HepG2 (cell line): Measurements from ENCODE around the gene SCN7A. TPM values are rescaled to one million over a fixed set of nuclear protein-coding genes. Genes with fewer than 3 reads are reported as not detected.

ENCODE experiments used
- AKAP8 ChIP-seq: sonication (generic); formaldehyde crosslinking; IDR thresholded peaks from 2 replicates; pipeline ENCODE4 v1.5.1; 2020; ENCODE audit warnings: mild to moderate bottlenecking, missing genetic modification reagents
- CAMTA2 ChIP-seq: sonication (generic); formaldehyde crosslinking; IDR thresholded peaks from 2 replicates; pipeline ENCODE4 v1.4.0; 2020; ENCODE audit warnings: mild to moderate bottlenecking, missing genetic modification reagents, borderline replicate concordance
- FOXA1 ChIP-seq, 2 experiments: fragments of 450-650 bp in 1 of 2; sonication (generic) in 1 of 2; formaldehyde crosslinking in 1 of 2; IDR thresholded peaks; 2 replicates each; pipeline versions ENCODE4 v1.4.0 to v1.6.1; 2016 to 2020; ENCODE audit warnings: missing genetic modification reagents in 1 of 2
- FOXK1 ChIP-seq: sonication (generic); formaldehyde crosslinking; IDR thresholded peaks from 2 replicates; pipeline ENCODE4 v1.4.0; 2020; ENCODE audit warnings: low read depth, missing genetic modification reagents, borderline replicate concordance
- HMG20B ChIP-seq: conservative IDR thresholded peaks from 2 replicates; pipeline ENCODE4 v1.6.1; 2016; ENCODE audit warnings: missing genetic modification reagents, missing compliant biosample characterization
- KLF6 ChIP-seq: IDR thresholded peaks from 2 replicates; pipeline ENCODE4 v1.8.0; 2016; ENCODE audit warnings: missing biosample characterization, missing genetic modification reagents
- MEIS2 ChIP-seq: sonication (generic); formaldehyde crosslinking; IDR thresholded peaks from 2 replicates; pipeline ENCODE4 v1.9.0; 2021; ENCODE audit warnings: mild to moderate bottlenecking, missing genetic modification reagents
- NR2F2 ChIP-seq: IDR thresholded peaks from 2 replicates; pipeline ENCODE4 v1.6.1; 2012; ENCODE audit warnings: low read depth, inconsistent platforms, borderline replicate concordance
- PTBP1 ChIP-seq: fragments of 200-400 bp; formaldehyde crosslinking; IDR thresholded peaks from 2 replicates; pipeline ENCODE4 v1.6.1; 2018; ENCODE audit warnings: low read length, low read depth; ENCODE audit not compliant: poor library complexity, severe bottlenecking
- REL ChIP-seq: sonication (generic); formaldehyde crosslinking; conservative IDR thresholded peaks from 2 replicates; pipeline ENCODE4 v1.8.0; 2022; ENCODE audit warnings: mild to moderate bottlenecking, missing genetic modification reagents, moderate library complexity
- RORA ChIP-seq: sonication (generic); formaldehyde crosslinking; IDR thresholded peaks from 2 replicates; pipeline ENCODE4 v1.5.0; 2020; ENCODE audit warnings: mild to moderate bottlenecking, missing genetic modification reagents, moderate library complexity
- SIN3A ChIP-seq: IDR thresholded peaks from 2 replicates; pipeline ENCODE4 v1.6.1; 2011; ENCODE audit warnings: low read depth, mild to moderate bottlenecking, control low read depth, low read length, borderline replicate concordance
- ZNF546 ChIP-seq: sonication (generic); formaldehyde crosslinking; conservative IDR thresholded peaks from 2 replicates; pipeline ENCODE4 v1.8.1; 2023; ENCODE audit warnings: mild to moderate bottlenecking, missing genetic modification reagents
- ZNF589 ChIP-seq: sonication (generic); formaldehyde crosslinking; conservative IDR thresholded peaks from 2 replicates; pipeline ENCODE4 v1.8.0; 2022; ENCODE audit warnings: mild to moderate bottlenecking, moderate library complexity, missing genetic modification reagents
- ZSCAN30 ChIP-seq: sonication (generic); formaldehyde crosslinking; IDR thresholded peaks from 2 replicates; pipeline ENCODE4 v1.5.0; 2020; ENCODE audit warnings: mild to moderate bottlenecking, missing genetic modification reagents
- polyA plus RNA-seq, 8 experiments: library from polyadenylated mRNA; depleted of rRNA in 3 of 8; stranded (reverse) in 7 of 8; unstranded in 1 of 8; fragments of >200 nt; fragmentation: Illumina TruSeq in 4 of 8; extraction: Trizol in 4 of 8; gene quantifications; 2 replicates each; pipeline versions ENCODE4 v1.2.1 to v1.2.3, GENCODE V29; 2011 to 2016; ENCODE audit warnings: low read depth in 4 of 8, missing spikeins in 1 of 8, mixed read lengths in 1 of 8; ENCODE audit not compliant: insufficient read depth in 1 of 8
- total RNA-seq, 5 experiments: library from RNA; depleted of rRNA; stranded (reverse); fragments of >200 nt; fragmentation: Illumina TruSeq; extraction: Trizol; gene quantifications; 2 replicates each; pipeline ENCODE4 v1.2.3, GENCODE V29; 2016; ENCODE audit warnings: low read depth in 1 of 5
- TF ChIP-seq, protein P1 (sequence below): sonication (generic); formaldehyde crosslinking; IDR thresholded peaks from 2 replicates; pipeline ENCODE4 v1.8.0; 2022; ENCODE audit warnings: mild to moderate bottlenecking, missing genetic modification reagents, moderate library complexity
- TF ChIP-seq, protein P2 (sequence below): sonication (generic); formaldehyde crosslinking; IDR thresholded peaks from 2 replicates; pipeline ENCODE4 v1.8.0; 2022; ENCODE audit warnings: low read depth, missing genetic modification reagents
- TF ChIP-seq, protein P3 (sequence below): sonication (generic); formaldehyde crosslinking; IDR thresholded peaks from 2 replicates; pipeline ENCODE4 v1.4.0; 2020; ENCODE audit warnings: missing genetic modification reagents
- TF ChIP-seq, protein P4 (sequence below): sonication (generic); formaldehyde crosslinking; IDR thresholded peaks from 2 replicates; pipeline ENCODE4 v1.9.0; 2021; ENCODE audit warnings: missing genetic modification reagents, mild to moderate bottlenecking, borderline replicate concordance
- TF ChIP-seq, protein P5 (sequence below): sonication (generic); formaldehyde crosslinking; IDR thresholded peaks from 2 replicates; pipeline ENCODE4 v1.8.1; 2023; ENCODE audit warnings: mild to moderate bottlenecking, moderate library complexity, missing genetic modification reagents
- TF ChIP-seq, protein P6 (sequence below): IDR thresholded peaks from 2 replicates; pipeline ENCODE4 v1.6.1; 2012; ENCODE audit warnings: low read length, improper control_type of control experiment

Gene SCN7A
- total and polyA plus RNA-seq, 2 of the 13 experiments (the other 11 are each of a cell fraction or from before 2014, with no cell fraction given) = 0.01 TPM; not detected in 1

DNA sequence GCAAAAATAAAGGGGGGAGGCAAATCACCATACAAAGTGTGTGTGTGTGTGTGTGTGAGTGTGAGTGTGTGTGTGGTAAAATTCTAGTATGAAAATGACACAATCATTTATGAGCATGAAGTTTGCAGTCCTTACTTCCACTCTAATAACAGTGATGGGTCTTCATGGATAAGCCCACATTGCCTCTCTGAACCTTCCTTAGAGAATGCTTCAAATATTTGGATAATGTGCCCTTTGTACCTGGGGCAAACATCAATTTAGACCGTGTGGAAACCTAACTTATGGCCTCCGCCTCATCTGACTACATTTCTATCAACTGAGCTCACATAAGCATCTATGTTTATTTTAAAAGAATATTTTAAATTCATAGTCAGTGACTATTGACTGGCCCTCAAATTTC is 122.0 kb downstream of the SCN7A start (continued):
- TF ChIP-seq, protein P1, sequence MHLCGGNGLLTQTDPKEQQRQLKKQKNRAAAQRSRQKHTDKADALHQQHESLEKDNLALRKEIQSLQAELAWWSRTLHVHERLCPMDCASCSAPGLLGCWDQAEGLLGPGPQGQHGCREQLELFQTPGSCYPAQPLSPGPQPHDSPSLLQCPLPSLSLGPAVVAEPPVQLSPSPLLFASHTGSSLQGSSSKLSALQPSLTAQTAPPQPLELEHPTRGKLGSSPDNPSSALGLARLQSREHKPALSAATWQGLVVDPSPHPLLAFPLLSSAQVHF (CRISPR knock-in tag) = no peak
- TF ChIP-seq PTBP1 (no peak), FOXK1 (CRISPR knock-in tag) (peak; percentile 36; the same call in 1 of the 2 replicates), HMG20B (CRISPR knock-in tag) (0 out of 2 replicates have a peak, but pooled peaks have one; percentile 47), AKAP8 (CRISPR knock-in tag) (no peak), KLF6 (CRISPR knock-in tag) (no peak), REL (no peak), FOXA1 (IDR thresholded peaks at IDR 0.05) (no peak), FOXA1 (CRISPR knock-in tag; IDR thresholded peaks at IDR 0.05) (peak; percentile 73), MEIS2 (CRISPR knock-in tag) (no peak), CAMTA2 (CRISPR knock-in tag) (no peak), NR2F2 (peak; percentile 84), RORA (CRISPR knock-in tag) (no peak), ZSCAN30 (CRISPR knock-in tag) (no peak), SIN3A (no peak), ZNF546 (CRISPR knock-in tag) (no peak), ZNF589 (CRISPR knock-in tag) (no peak)
- TF ChIP-seq, protein P2, sequence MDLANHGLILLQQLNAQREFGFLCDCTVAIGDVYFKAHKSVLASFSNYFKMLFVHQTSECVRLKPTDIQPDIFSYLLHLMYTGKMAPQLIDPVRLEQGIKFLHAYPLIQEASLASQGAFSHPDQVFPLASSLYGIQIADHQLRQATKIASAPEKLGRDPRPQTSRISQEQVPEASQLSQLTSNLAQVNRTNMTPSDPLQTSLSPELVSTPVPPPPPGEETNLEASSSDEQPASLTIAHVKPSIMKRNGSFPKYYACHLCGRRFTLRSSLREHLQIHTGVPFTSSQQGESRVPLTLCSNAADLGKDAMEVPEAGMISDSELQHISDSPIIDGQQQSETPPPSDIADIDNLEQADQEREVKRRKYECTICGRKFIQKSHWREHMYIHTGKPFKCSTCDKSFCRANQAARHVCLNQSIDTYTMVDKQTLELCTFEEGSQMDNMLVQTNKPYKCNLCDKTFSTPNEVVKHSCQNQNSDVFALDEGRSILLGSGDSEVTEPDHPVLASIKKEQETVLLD (CRISPR knock-in tag) = no peak
- TF ChIP-seq, protein P3, sequence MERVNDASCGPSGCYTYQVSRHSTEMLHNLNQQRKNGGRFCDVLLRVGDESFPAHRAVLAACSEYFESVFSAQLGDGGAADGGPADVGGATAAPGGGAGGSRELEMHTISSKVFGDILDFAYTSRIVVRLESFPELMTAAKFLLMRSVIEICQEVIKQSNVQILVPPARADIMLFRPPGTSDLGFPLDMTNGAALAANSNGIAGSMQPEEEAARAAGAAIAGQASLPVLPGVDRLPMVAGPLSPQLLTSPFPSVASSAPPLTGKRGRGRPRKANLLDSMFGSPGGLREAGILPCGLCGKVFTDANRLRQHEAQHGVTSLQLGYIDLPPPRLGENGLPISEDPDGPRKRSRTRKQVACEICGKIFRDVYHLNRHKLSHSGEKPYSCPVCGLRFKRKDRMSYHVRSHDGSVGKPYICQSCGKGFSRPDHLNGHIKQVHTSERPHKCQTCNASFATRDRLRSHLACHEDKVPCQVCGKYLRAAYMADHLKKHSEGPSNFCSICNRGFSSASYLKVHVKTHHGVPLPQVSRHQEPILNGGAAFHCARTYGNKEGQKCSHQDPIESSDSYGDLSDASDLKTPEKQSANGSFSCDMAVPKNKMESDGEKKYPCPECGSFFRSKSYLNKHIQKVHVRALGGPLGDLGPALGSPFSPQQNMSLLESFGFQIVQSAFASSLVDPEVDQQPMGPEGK (CRISPR knock-in tag) = peak; percentile 68
- TF ChIP-seq, protein P4, sequence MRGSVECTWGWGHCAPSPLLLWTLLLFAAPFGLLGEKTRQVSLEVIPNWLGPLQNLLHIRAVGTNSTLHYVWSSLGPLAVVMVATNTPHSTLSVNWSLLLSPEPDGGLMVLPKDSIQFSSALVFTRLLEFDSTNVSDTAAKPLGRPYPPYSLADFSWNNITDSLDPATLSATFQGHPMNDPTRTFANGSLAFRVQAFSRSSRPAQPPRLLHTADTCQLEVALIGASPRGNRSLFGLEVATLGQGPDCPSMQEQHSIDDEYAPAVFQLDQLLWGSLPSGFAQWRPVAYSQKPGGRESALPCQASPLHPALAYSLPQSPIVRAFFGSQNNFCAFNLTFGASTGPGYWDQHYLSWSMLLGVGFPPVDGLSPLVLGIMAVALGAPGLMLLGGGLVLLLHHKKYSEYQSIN (CRISPR knock-in tag) = no peak
- TF ChIP-seq, protein P5, sequence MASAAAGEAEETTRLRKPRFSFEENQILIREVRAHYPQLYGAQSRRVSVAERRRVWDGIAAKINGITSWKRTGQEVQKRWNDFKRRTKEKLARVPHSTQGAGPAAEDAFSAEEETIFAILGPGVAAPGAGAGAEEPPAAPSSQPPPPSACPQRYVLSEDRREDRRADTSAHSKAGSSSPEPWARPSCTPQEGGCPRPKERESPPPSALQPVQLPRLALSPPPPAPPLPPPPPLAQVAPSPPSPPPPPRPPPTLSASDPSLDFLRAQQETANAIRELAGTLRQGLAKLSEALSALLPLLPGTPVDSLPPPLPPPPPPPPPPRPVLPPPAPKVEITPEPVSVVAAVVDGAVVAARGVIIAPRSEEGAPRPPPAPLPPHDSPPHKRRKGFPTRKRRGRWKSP = no peak; the same call in 1 of the 2 replicates
- TF ChIP-seq, protein P6, sequence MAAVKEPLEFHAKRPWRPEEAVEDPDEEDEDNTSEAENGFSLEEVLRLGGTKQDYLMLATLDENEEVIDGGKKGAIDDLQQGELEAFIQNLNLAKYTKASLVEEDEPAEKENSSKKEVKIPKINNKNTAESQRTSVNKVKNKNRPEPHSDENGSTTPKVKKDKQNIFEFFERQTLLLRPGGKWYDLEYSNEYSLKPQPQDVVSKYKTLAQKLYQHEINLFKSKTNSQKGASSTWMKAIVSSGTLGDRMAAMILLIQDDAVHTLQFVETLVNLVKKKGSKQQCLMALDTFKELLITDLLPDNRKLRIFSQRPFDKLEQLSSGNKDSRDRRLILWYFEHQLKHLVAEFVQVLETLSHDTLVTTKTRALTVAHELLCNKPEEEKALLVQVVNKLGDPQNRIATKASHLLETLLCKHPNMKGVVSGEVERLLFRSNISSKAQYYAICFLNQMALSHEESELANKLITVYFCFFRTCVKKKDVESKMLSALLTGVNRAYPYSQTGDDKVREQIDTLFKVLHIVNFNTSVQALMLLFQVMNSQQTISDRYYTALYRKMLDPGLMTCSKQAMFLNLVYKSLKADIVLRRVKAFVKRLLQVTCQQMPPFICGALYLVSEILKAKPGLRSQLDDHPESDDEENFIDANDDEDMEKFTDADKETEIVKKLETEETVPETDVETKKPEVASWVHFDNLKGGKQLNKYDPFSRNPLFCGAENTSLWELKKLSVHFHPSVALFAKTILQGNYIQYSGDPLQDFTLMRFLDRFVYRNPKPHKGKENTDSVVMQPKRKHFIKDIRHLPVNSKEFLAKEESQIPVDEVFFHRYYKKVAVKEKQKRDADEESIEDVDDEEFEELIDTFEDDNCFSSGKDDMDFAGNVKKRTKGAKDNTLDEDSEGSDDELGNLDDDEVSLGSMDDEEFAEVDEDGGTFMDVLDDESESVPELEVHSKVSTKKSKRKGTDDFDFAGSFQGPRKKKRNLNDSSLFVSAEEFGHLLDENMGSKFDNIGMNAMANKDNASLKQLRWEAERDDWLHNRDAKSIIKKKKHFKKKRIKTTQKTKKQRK = no peak
